Mesenteric fat pad (tissue), 1 donor: ENCODE measurements around the gene STXBP1. TPM values are rescaled to one million over a fixed set of nuclear protein-coding genes. Genes with fewer than 3 reads are reported as not detected.

Source experiments
- DNase-seq: peaks from one replicate; pipeline ENCODE4 v3.0.0-alpha.2; 2020; ENCODE audit warnings: low spot score
- total RNA-seq: library from RNA; stranded (reverse); fragmentation: NEBNext Ultra II Directional; extraction: Animal tissue kit (Norgen Biotek cat#: 25700); gene quantifications from one replicate; pipeline ENCODE4 v1.2.1, GENCODE V29; 2021
- donor health status: DM: yes; HTN: yes; CAD: no.

Gene STXBP1
- total RNA-seq, 1 donor from 2014 or later: 77.0 TPM

- DNase-seq: no peak
Observed at GRCh38 chr9:127712371-127712770, 100.3 kb downstream of the STXBP1 start.

GRCh38 chr9:127712867-127713266 lies 100.8 kb downstream of the STXBP1 start:
- DNase-seq: no peak

GRCh38 chr9:127714020-127714750 lies 102.1 kb downstream of the STXBP1 start:
- DNase-seq: no peak

- no peak for DNase-seq
Observed at GRCh38 chr9:127714951-127715469, 102.9 kb downstream of the STXBP1 start.

GRCh38 chr9:127715470-127716337 lies 103.6 kb downstream of the STXBP1 start, which contains the start of the genes PTRH1 and TTC16:
TSS of gene PTRH1 (minus strand) at chr9:127715663. CDS start at chr9:127715639, 24 bp downstream.
TSS of gene TTC16 (plus strand) at chr9:127716079. CDS start at chr9:127716146, 67 bp downstream.
- peak; percentile 100 for DNase-seq

GRCh38 chr9:127716412-127716811 lies 104.3 kb downstream of the STXBP1 start:
- no peak for DNase-seq

GRCh38 chr9:127717766-127718165 lies 105.7 kb downstream of the STXBP1 start:
- DNase-seq: no peak

GRCh38 chr9:127720031-127720864 lies 108.2 kb downstream of the STXBP1 start:
- DNase-seq: no peak

- no peak for DNase-seq
Observed at GRCh38 chr9:127720865-127721227, 108.8 kb downstream of the STXBP1 start.

GRCh38 chr9:127721391-127721821 lies 109.3 kb downstream of the STXBP1 start:
- no peak for DNase-seq

GRCh38 chr9:127722055-127722745 lies 110.1 kb downstream of the STXBP1 start:
- no peak for DNase-seq

GRCh38 chr9:127723013-127723412 lies 110.9 kb downstream of the STXBP1 start:
- DNase-seq: no peak

- DNase-seq: no peak
Observed at GRCh38 chr9:127723444-127723843, 111.4 kb downstream of the STXBP1 start.

GRCh38 chr9:127724012-127724411 lies 111.9 kb downstream of the STXBP1 start:
- DNase-seq: no peak

- no peak for DNase-seq
Observed at GRCh38 chr9:127726871-127727270, 114.8 kb downstream of the STXBP1 start.

GRCh38 chr9:127728808-127729207 lies 116.7 kb downstream of the STXBP1 start:
- DNase-seq: no peak

- DNase-seq: no peak
Observed at GRCh38 chr9:127729522-127730256, 117.6 kb downstream of the STXBP1 start.

GRCh38 chr9:127730262-127730661 lies 118.2 kb downstream of the STXBP1 start:
- DNase-seq: no peak

- no peak for DNase-seq
Observed at GRCh38 chr9:127730799-127731410, 118.8 kb downstream of the STXBP1 start.
